Mesenchymal stem cell (in vitro differentiated cells and primary cell): Measurements from ENCODE around the gene ITPRID1.

ENCODE experiments used
- DNase-seq: peaks from one replicate; pipeline ENCODE4 v3.0.0-alpha.2; 2013
- H2AFZ ChIP-seq: one replicate; pipeline ENCODE4 v1.6.1; 2013; ENCODE audit warnings: low read depth, mild to moderate bottlenecking, control low read depth, inconsistent platforms, low read length, moderate library complexity
- H2AK5ac ChIP-seq: 2 replicates; pipeline ENCODE4 v1.6.1; 2013; ENCODE audit warnings: low read length, moderate library complexity, mild to moderate bottlenecking, inconsistent platforms; ENCODE audit not compliant: severe bottlenecking
- H2BK120ac ChIP-seq: one replicate; pipeline ENCODE4 v1.6.1; 2013; ENCODE audit warnings: low read depth, mild to moderate bottlenecking, inconsistent platforms, low read length, moderate library complexity
- H2BK12ac ChIP-seq, 2 experiments: one replicate each; pipeline ENCODE4 v1.6.1; 2013; ENCODE audit warnings: inconsistent platforms in 2 of 2, low read length in 2 of 2, mild to moderate bottlenecking in 2 of 2, moderate library complexity in 2 of 2, control low read depth in 1 of 2
- H2BK15ac ChIP-seq: one replicate; pipeline ENCODE4 v1.6.1; 2013; ENCODE audit warnings: mild to moderate bottlenecking, low read depth, inconsistent platforms; ENCODE audit not compliant: poor library complexity, severe bottlenecking
- H2BK5ac ChIP-seq: 2 replicates; pipeline ENCODE4 v1.6.1; 2013; ENCODE audit warnings: low read depth, mild to moderate bottlenecking, low read length, control low read depth, inconsistent platforms; ENCODE audit not compliant: poor library complexity, severe bottlenecking
- H3K14ac ChIP-seq, 2 experiments: one replicate each; pipeline ENCODE4 v1.6.1; 2013; ENCODE audit warnings: inconsistent platforms in 2 of 2, low read length in 2 of 2, control low read depth in 1 of 2, mild to moderate bottlenecking in 1 of 2, moderate library complexity in 1 of 2
- H3K18ac ChIP-seq, 2 experiments: one replicate each; pipeline ENCODE4 v1.6.1; 2013; ENCODE audit warnings: inconsistent platforms in 2 of 2, low read length in 2 of 2, control low read depth in 1 of 2, low read depth in 1 of 2, mild to moderate bottlenecking in 1 of 2
- H3K23ac ChIP-seq, 2 experiments: one replicate each; pipeline ENCODE4 v1.6.1; 2013; ENCODE audit warnings: inconsistent platforms in 2 of 2, low read length in 2 of 2, mild to moderate bottlenecking in 2 of 2, moderate library complexity in 2 of 2, control low read depth in 1 of 2
- H3K27ac ChIP-seq: 2 replicates; pipeline ENCODE4 v1.5.1; 2013; ENCODE audit warnings: mild to moderate bottlenecking, moderate library complexity, low read length, control low read depth, inconsistent platforms; ENCODE audit not compliant: poor library complexity, severe bottlenecking
- H3K27me3 ChIP-seq, 2 experiments: 2 replicates each; pipeline versions ENCODE4 v1.6.1 to v1.7.0; 2013; ENCODE audit warnings: low read length in 2 of 2, mild to moderate bottlenecking in 2 of 2, moderate library complexity in 2 of 2, control low read depth in 1 of 2, inconsistent platforms in 1 of 2; ENCODE audit not compliant: control insufficient read depth in 1 of 2, insufficient read depth in 1 of 2
- H3K36me3 ChIP-seq, 2 experiments: 2 replicates each; pipeline versions ENCODE4 v1.6.1 to v1.7.0; 2013; ENCODE audit warnings: low read length in 2 of 2, control low read depth in 1 of 2, inconsistent platforms in 1 of 2, low read depth in 1 of 2, mild to moderate bottlenecking in 1 of 2; ENCODE audit not compliant: insufficient read depth in 2 of 2, control insufficient read depth in 1 of 2
- H3K4ac ChIP-seq, 2 experiments: one replicate each; pipeline ENCODE4 v1.6.1; 2013; ENCODE audit warnings: inconsistent platforms in 2 of 2, low read length in 2 of 2, mild to moderate bottlenecking in 2 of 2, moderate library complexity in 2 of 2, control low read depth in 1 of 2, low read depth in 1 of 2
- H3K4me1 ChIP-seq: 2 replicates; pipeline ENCODE4 v1.6.1; 2013; ENCODE audit warnings: low read depth, low read length, control low read depth; ENCODE audit not compliant: control insufficient read depth, insufficient read depth
- H3K4me2 ChIP-seq: 2 replicates; pipeline ENCODE4 v1.6.1; 2013; ENCODE audit warnings: low read length, mild to moderate bottlenecking, inconsistent platforms; ENCODE audit not compliant: poor library complexity, severe bottlenecking
- H3K4me3 ChIP-seq, 2 experiments: 2 replicates each; pipeline versions ENCODE4 v1.5.1 to v1.7.0; 2013; ENCODE audit warnings: low read length in 2 of 2, mild to moderate bottlenecking in 2 of 2, control low read depth in 1 of 2, low read depth in 1 of 2; ENCODE audit not compliant: insufficient read depth in 1 of 2
- H3K79me1 ChIP-seq: replicated peaks from 2 replicates; pipeline ENCODE4 v1.6.1; 2013; ENCODE audit warnings: mild to moderate bottlenecking, control low read depth, low read length, inconsistent platforms; ENCODE audit not compliant: poor library complexity, severe bottlenecking
- H3K9ac ChIP-seq: 2 replicates; pipeline ENCODE4 v1.7.0; 2013; ENCODE audit warnings: mild to moderate bottlenecking, low read length, moderate library complexity
- H3K9me3 ChIP-seq: 2 replicates; pipeline ENCODE4 v1.7.0; 2013; ENCODE audit warnings: mild to moderate bottlenecking, low read length; ENCODE audit not compliant: control insufficient read depth
- H4K8ac ChIP-seq: one replicate; pipeline ENCODE4 v1.6.1; 2013; ENCODE audit warnings: inconsistent platforms, mild to moderate bottlenecking, low read length, moderate library complexity
- H4K91ac ChIP-seq: one replicate; pipeline ENCODE4 v1.6.1; 2013; ENCODE audit warnings: mild to moderate bottlenecking, low read length, inconsistent platforms
- WGBS: methylation state at CpG from one replicate; pipeline ENCODE4 v1.1.7; 2013; ENCODE audit warnings: mixed read lengths; 5-methylcytosine and 5-hydroxymethylcytosine counted together

Gene ITPRID1

DNA sequence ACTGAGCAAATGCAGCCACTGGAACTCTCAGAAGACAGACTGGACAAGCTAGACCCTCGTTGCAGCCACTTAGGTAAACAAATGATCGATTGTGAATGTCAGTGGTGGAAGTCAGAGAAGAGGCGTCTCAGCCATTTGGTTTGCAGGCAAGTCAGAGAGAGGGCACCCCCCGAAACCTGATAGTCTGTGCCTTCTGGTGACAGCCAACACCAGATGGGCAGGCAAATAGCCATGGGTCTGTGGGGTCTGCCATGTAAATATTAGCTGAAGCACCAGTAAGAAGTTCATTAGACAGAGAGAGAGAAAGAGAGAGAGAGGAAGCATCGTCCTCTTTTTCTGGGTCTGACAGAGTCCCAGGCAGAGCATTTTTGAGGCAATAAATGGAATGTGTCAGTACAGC, 178.6 kb downstream of the ITPRID1 start:
- 67% methylated on average over 4 of the region's 5 CpGs for WGBS
- Histone ChIP-seq H3K9me3 (no peaks in the 10 kb centered on the region), H3K4me3 (no peak overlapping the region), H3K4me2 (no peak overlapping the region), H4K91ac (no peak overlapping the region), H2BK12ac (no peak overlapping the region), H3K27me3 (peaks cover 0 to 15% of the 10 kb centered on the region in 2 experiments), H3K18ac (no peak overlapping the region), H3K9ac (no peak overlapping the region), H3K36me3 (no peaks in the 10 kb centered on the region), H2BK15ac (no peak overlapping the region), H2AK5ac (no peak overlapping the region), H2AFZ (no peak overlapping the region), H4K8ac (no peak overlapping the region), H3K14ac (no peak overlapping the region), H3K27ac (no peak overlapping the region), H3K4me1 (no peaks in the 10 kb centered on the region), H2BK120ac (no peak overlapping the region), H3K79me1 (no peaks in the 10 kb centered on the region), H3K4ac (no peak overlapping the region), H3K23ac (no peak overlapping the region), H2BK5ac (no peak overlapping the region)
- no peak for DNase-seq

DNA sequence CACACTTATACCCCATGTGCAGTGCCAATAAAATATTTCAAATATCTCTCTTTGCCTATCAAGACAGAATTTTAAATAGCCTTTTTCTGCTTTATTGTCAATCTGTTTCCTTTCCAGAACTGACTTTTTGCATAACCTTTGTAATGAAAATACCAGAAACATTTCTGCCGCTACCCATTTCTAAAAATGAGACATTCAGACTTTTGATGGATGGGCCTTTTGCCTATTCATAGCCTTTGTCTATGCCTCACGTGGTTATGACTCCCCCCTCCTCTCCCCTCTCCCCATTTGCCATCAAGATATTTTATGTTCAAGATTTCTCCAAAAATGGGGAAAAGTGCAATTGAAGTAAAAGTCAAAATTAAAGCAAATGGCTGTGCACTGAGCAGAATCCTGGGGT, 179.0 kb downstream of the ITPRID1 start:
- H2BK15ac ChIP-seq: no peak overlapping the region
- H4K8ac ChIP-seq: no peak overlapping the region
- H3K36me3 ChIP-seq: no peaks in the 10 kb centered on the region
- H2AFZ ChIP-seq: no peak overlapping the region
- no peak overlapping the region for H3K4ac ChIP-seq
- H4K91ac ChIP-seq: no peak overlapping the region
- no peak overlapping the region for H3K9ac ChIP-seq
- H3K4me2 ChIP-seq: no peak overlapping the region
- no peak overlapping the region for H3K14ac ChIP-seq
- H3K4me1 ChIP-seq: no peaks in the 10 kb centered on the region
- H3K9me3 ChIP-seq: no peaks in the 10 kb centered on the region
- DNase-seq: no peak
- no peak overlapping the region for H3K18ac ChIP-seq
- H3K27ac ChIP-seq: no peak overlapping the region
- H2BK5ac ChIP-seq: no peak overlapping the region
- no peaks in the 10 kb centered on the region for H3K79me1 ChIP-seq
- H2BK12ac ChIP-seq: no peak overlapping the region
- H2AK5ac ChIP-seq: no peak overlapping the region
- H3K27me3 ChIP-seq: peaks cover 0 to 14% of the 10 kb centered on the region in 2 experiments
- H2BK120ac ChIP-seq: no peak overlapping the region
- WGBS: 50% methylated on average over 2 of the region's 2 CpGs
- no peak overlapping the region for H3K4me3 ChIP-seq
- H3K23ac ChIP-seq: no peak overlapping the region

DNA sequence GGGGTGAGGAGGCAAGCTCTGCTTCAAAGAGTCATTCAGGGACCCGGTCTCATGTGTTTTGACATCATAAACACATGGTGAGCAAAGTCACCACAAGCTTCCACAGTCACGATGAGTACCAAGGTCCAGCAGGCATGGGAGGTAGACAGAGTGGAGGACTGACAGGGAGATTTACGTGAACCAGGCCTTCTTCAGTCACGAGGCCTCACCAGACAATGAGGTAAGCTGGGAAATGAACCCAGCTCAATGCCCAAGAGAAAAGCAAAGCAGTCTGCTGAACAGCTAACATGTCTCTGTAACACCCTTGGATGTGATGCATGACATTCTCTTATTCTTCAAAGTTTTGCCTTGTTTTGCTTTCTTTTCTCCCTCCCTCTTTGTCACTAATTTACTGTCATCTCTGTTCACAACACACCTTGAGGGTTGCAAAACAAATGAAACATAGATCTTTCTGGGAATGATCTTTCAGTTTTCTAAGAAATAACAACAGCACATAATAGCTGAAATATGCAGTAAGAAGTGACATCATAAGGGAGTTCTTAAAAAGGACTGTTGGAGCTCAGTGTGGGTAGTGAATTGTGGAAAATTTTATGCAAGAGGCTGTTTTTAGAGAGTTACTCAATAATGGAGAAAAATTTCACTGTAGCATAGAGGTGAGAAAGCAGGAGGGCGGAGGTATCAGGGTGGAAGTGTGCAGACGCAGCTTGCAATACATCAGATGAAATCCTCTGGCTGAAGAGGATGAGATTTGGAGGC, 182.1 kb downstream of the ITPRID1 start:
- WGBS: 65% methylated on average over 6 of the region's 6 CpGs
- peak overlapping the region; percentile 74 for H3K9ac ChIP-seq

DNA sequence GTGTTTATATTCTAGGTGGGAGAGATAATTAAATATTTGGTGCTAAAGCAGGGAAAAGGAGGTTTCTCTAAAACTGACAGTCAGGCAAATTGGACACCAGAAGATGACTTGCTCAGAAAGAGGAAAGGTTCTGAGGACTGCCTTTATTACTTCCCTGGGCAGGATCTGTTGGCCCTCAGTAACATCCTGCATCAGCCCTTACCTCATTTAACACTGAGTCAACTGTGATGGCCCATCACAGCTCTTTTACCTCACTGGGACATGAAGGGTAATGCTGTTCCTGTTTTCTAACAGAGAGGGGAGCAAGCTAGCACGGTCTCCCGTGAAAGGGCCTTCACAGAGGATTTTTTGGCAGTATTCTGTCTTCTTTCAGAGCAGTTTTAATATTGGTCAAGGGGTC, 185.2 kb downstream of the ITPRID1 start:
- no peak overlapping the region for H3K9ac ChIP-seq
- no peak overlapping the region for H2AK5ac ChIP-seq
- WGBS: 75% methylated on average over 2 of the region's 2 CpGs
- no peaks in the 10 kb centered on the region for H3K36me3 ChIP-seq
- H2BK5ac ChIP-seq: no peak overlapping the region
- H3K4me3 ChIP-seq: no peak overlapping the region
- no peak overlapping the region for H4K8ac ChIP-seq
- no peak overlapping the region for H3K4ac ChIP-seq
- no peak overlapping the region for H4K91ac ChIP-seq
- no peaks in the 10 kb centered on the region for H3K27me3 ChIP-seq
- H3K9me3 ChIP-seq: no peaks in the 10 kb centered on the region
- no peak for DNase-seq
- no peak overlapping the region for H2BK120ac ChIP-seq
- H3K23ac ChIP-seq: no peak overlapping the region
- H3K4me2 ChIP-seq: no peak overlapping the region
- no peaks in the 10 kb centered on the region for H3K4me1 ChIP-seq
- no peak overlapping the region for H3K27ac ChIP-seq
- no peak overlapping the region for H2BK12ac ChIP-seq
- no peaks in the 10 kb centered on the region for H3K79me1 ChIP-seq
- no peak overlapping the region for H2BK15ac ChIP-seq
- H2AFZ ChIP-seq: no peak overlapping the region
- H3K18ac ChIP-seq: no peak overlapping the region
- H3K14ac ChIP-seq: no peak overlapping the region

More for the DNA sequence above, 182.1 kb downstream of the ITPRID1 start:
- Histone ChIP-seq H3K4ac (no peak overlapping the region), H4K91ac (no peak overlapping the region), H2AFZ (no peak overlapping the region), H2BK120ac (no peak overlapping the region), H3K4me2 (no peak overlapping the region), H3K4me1 (no peaks in the 10 kb centered on the region), H3K18ac (no peak overlapping the region), H3K14ac (no peak overlapping the region), H2AK5ac (no peak overlapping the region), H2BK5ac (no peak overlapping the region), H3K79me1 (no peaks in the 10 kb centered on the region), H3K4me3 (peak overlapping the region in 1 of 2 experiments; percentile 28), H2BK12ac (no peak overlapping the region), H4K8ac (no peak overlapping the region), H3K23ac (no peak overlapping the region), H3K27ac (no peak overlapping the region), H3K9me3 (no peaks in the 10 kb centered on the region), H3K27me3 (peaks cover 0 to 10% of the 10 kb centered on the region in 2 experiments), H2BK15ac (no peak overlapping the region), H3K36me3 (no peaks in the 10 kb centered on the region)
- DNase-seq: peak; percentile 3
